Stomach smooth muscle (tissue), 2 donors: ENCODE results near the gene RNF14.

ENCODE experiments used
- H3K27ac ChIP-seq: one replicate; pipeline ENCODE4 v1.7.0; 2013; ENCODE audit warnings: mild to moderate bottlenecking, low read length, inconsistent platforms
- H3K27me3 ChIP-seq, 2 donors: one replicate each; pipeline ENCODE4 v1.7.0; 2013; ENCODE audit warnings: low read length in 2 of 2; ENCODE audit not compliant: insufficient read depth in 2 of 2, control insufficient read depth in 1 of 2
- H3K36me3 ChIP-seq, 2 donors: one replicate each; pipeline ENCODE4 v1.7.0; 2013; ENCODE audit warnings: low read length in 2 of 2; ENCODE audit not compliant: control insufficient read depth in 2 of 2, insufficient read depth in 2 of 2
- H3K4me1 ChIP-seq: one replicate; pipeline ENCODE4 v1.7.0; 2013; ENCODE audit warnings: low read length; ENCODE audit not compliant: control insufficient read depth, insufficient read depth
- H3K4me3 ChIP-seq, 2 donors: one replicate each; pipeline ENCODE4 v1.7.0; 2013; ENCODE audit warnings: low read length in 2 of 2
- H3K9ac ChIP-seq, 2 donors: one replicate each; pipeline ENCODE4 v1.7.0; 2013; ENCODE audit warnings: low read length in 2 of 2, mild to moderate bottlenecking in 1 of 2
- H3K9me3 ChIP-seq, 2 donors: one replicate each; pipeline ENCODE4 v1.7.0; 2013; ENCODE audit warnings: low read length in 2 of 2; ENCODE audit not compliant: control insufficient read depth in 2 of 2
- donor health status: healthy.
- donor health status: Pancreatic carcinoma.

Gene RNF14

GRCh38 chr5:141960449-141961323 lies 8.2 kb upstream of the RNF14 start:
- Histone ChIP-seq H3K4me1 (peaks cover 3% of the 10 kb centered on the region), H3K36me3 (no peaks in the 10 kb centered on the region), H3K9me3 (no peaks in the 10 kb centered on the region), H3K9ac (no peak overlapping the region), H3K27ac (no peak overlapping the region), H3K27me3 (peaks cover 0 to 8% of the 10 kb centered on the region in 2 donors), H3K4me3 (no peak overlapping the region)

- peaks cover 0 to 8% of the 10 kb centered on the region in 2 donors for H3K27me3 ChIP-seq
- H3K36me3 ChIP-seq: no peaks in the 10 kb centered on the region
- no peak overlapping the region for H3K4me3 ChIP-seq
- no peak overlapping the region for H3K9ac ChIP-seq
- H3K27ac ChIP-seq: no peak overlapping the region
- peaks cover 3% of the 10 kb centered on the region for H3K4me1 ChIP-seq
- no peaks in the 10 kb centered on the region for H3K9me3 ChIP-seq
Measured at GRCh38 chr5:141961466-141961865, 7.4 kb upstream of the RNF14 start.

GRCh38 chr5:141963701-141964100 lies 5.2 kb upstream of the RNF14 start:
- no peak overlapping the region for H3K27ac ChIP-seq
- no peaks in the 10 kb centered on the region for H3K36me3 ChIP-seq
- no peaks in the 10 kb centered on the region for H3K9me3 ChIP-seq
- H3K4me3 ChIP-seq: no peak overlapping the region
- peaks cover 4% of the 10 kb centered on the region for H3K4me1 ChIP-seq
- no peak overlapping the region for H3K9ac ChIP-seq
- H3K27me3 ChIP-seq: peaks cover 0 to 6% of the 10 kb centered on the region in 2 donors

- H3K9me3 ChIP-seq: no peaks in the 10 kb centered on the region
- no peak overlapping the region for H3K27ac ChIP-seq
- H3K4me1 ChIP-seq: peaks cover 11% of the 10 kb centered on the region
- H3K9ac ChIP-seq: no peak overlapping the region
- no peaks in the 10 kb centered on the region for H3K36me3 ChIP-seq
- H3K4me3 ChIP-seq: no peak overlapping the region
- H3K27me3 ChIP-seq: no peaks in the 10 kb centered on the region
Measured at GRCh38 chr5:141965071-141965470, 3.8 kb upstream of the RNF14 start.

GRCh38 chr5:141966275-141966962 lies 2.5 kb upstream of the RNF14 start:
- Histone ChIP-seq H3K4me1 (peaks cover 15% of the 10 kb centered on the region), H3K9ac (no peak overlapping the region), H3K4me3 (no peak overlapping the region), H3K9me3 (no peaks in the 10 kb centered on the region), H3K27me3 (no peaks in the 10 kb centered on the region), H3K27ac (no peak overlapping the region), H3K36me3 (no peaks in the 10 kb centered on the region)

GRCh38 chr5:141966963-141967333 lies 2.0 kb upstream of the RNF14 start:
- Histone ChIP-seq H3K36me3 (no peaks in the 10 kb centered on the region), H3K27me3 (no peaks in the 10 kb centered on the region), H3K4me1 (peaks cover 15% of the 10 kb centered on the region), H3K4me3 (no peak overlapping the region), H3K9ac (no peak overlapping the region), H3K9me3 (no peaks in the 10 kb centered on the region), H3K27ac (no peak overlapping the region)

GRCh38 chr5:141969783-141970771 lies 1.2 kb downstream of the RNF14 start:
- Histone ChIP-seq H3K9me3 (no peaks in the 10 kb centered on the region), H3K9ac (peak overlapping the region; percentile 95 to 99), H3K27ac (peak overlapping the region; percentile 92), H3K4me3 (peak overlapping the region; percentile 89 to 96), H3K4me1 (peaks cover 15% of the 10 kb centered on the region), H3K36me3 (peaks cover 4 to 12% of the 10 kb centered on the region in 2 donors), H3K27me3 (no peaks in the 10 kb centered on the region)

GRCh38 chr5:141973871-141974595 lies 5.1 kb downstream of the RNF14 start:
- Histone ChIP-seq H3K27ac (no peak overlapping the region), H3K4me3 (no peak overlapping the region), H3K27me3 (no peaks in the 10 kb centered on the region), H3K36me3 (peaks cover 21 to 29% of the 10 kb centered on the region in 2 donors), H3K4me1 (peaks cover 12% of the 10 kb centered on the region), H3K9me3 (no peaks in the 10 kb centered on the region), H3K9ac (no peak overlapping the region)

- Histone ChIP-seq H3K27ac (no peak overlapping the region), H3K4me1 (no peaks in the 10 kb centered on the region), H3K9ac (no peak overlapping the region), H3K27me3 (no peaks in the 10 kb centered on the region), H3K9me3 (no peaks in the 10 kb centered on the region), H3K36me3 (peaks cover 35 to 40% of the 10 kb centered on the region in 2 donors), H3K4me3 (no peak overlapping the region)
Measured at GRCh38 chr5:141976176-141976575, 7.3 kb downstream of the RNF14 start.

GRCh38 chr5:141978389-141978788 lies 9.5 kb downstream of the RNF14 start:
- H3K36me3 ChIP-seq: peaks cover 38 to 53% of the 10 kb centered on the region in 2 donors

More at GRCh38 chr5:141978389-141978788, 9.5 kb downstream of the RNF14 start:
- H3K4me1 ChIP-seq: no peaks in the 10 kb centered on the region
- H3K27ac ChIP-seq: no peak overlapping the region
- no peaks in the 10 kb centered on the region for H3K27me3 ChIP-seq
- H3K4me3 ChIP-seq: no peak overlapping the region
- no peak overlapping the region for H3K9ac ChIP-seq
- H3K9me3 ChIP-seq: no peaks in the 10 kb centered on the region
